HL-60 (cell line): ENCODE data around the gene TIMP3.

Experiments
- DNase-seq, 2 experiments: peaks; one replicate each; pipeline ENCODE4 v3.0.0-alpha.2; 2010 to 2020; ENCODE audit warnings: low read depth in 1 of 2, low spot score in 1 of 2
- H3K27ac ChIP-seq: fragments of 250-450 bp; sonication (Bioruptor Pico); replicated peaks from 2 replicates; pipeline ENCODE4 v1.5.1; 2020; ENCODE audit warnings: mild to moderate bottlenecking, moderate library complexity
- H3K27me3 ChIP-seq: fragments of 250-450 bp; sonication (Bioruptor Pico); 2 replicates; pipeline ENCODE4 v1.5.1; 2021; ENCODE audit warnings: mild to moderate bottlenecking, moderate library complexity; ENCODE audit not compliant: insufficient read depth, poor library complexity, severe bottlenecking
- H3K4me3 ChIP-seq: replicated peaks from 2 replicates; pipeline ENCODE4 v1.5.1; 2011; ENCODE audit warnings: mild to moderate bottlenecking, control low read depth, low read length; ENCODE audit not compliant: insufficient read depth
- CTCF ChIP-seq: IDR thresholded peaks from one replicate; pipeline ENCODE4 v1.5.1; 2011; ENCODE audit warnings: low read length, control low read depth, inconsistent platforms; ENCODE audit not compliant: insufficient read depth
- GABPA ChIP-seq: IDR thresholded peaks from 2 replicates; pipeline ENCODE4 v1.6.1; 2012; ENCODE audit warnings: low read depth
- POLR2AphosphoS5 ChIP-seq: IDR thresholded peaks from 2 replicates; pipeline ENCODE4 v1.6.1; 2012; ENCODE audit warnings: low read depth
- REST ChIP-seq: IDR thresholded peaks from 2 replicates; pipeline ENCODE4 v1.6.1; 2012; ENCODE audit warnings: low read depth; ENCODE audit not compliant: insufficient replicate concordance
- SPI1 ChIP-seq: IDR thresholded peaks from 2 replicates; pipeline ENCODE4 v1.6.1; 2012; ENCODE audit warnings: low read depth, mild to moderate bottlenecking, borderline replicate concordance

Gene TIMP3

DNA sequence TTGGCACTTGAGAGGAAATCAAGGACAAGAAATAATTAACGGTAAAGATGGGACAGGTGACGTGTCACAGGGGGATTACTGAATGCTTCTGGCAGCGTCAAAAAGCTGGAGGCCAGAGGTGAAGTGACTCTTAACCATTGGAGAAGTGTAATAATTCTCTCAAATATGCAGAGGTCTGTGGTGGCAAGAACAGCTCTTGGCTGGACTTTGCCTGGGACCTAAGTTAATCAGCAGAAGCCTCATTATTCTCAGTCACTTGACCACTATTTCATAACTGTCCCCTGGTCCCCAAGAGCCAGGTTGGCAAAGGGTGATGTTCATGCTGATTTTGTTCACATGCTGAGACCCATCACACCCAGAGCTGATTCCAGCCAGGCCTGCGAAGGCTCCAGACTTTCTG is 72.9 kb downstream of the TIMP3 start:
- no peak for DNase-seq
- Histone ChIP-seq H3K4me3 (no peak overlapping the region), H3K27me3 (no peaks in the 10 kb centered on the region), H3K27ac (no peak overlapping the region)
- TF ChIP-seq SPI1 (no peak), GABPA (no peak), CTCF (no peak), REST (no peak), POLR2AphosphoS5 (no peak)

GRCh38 chr22:32874976-32875375 is 73.5 kb downstream of the TIMP3 start:
- Histone ChIP-seq H3K27me3 (no peaks in the 10 kb centered on the region), H3K4me3 (no peak overlapping the region), H3K27ac (no peak overlapping the region)
- DNase-seq: no peak
- no peak for TF ChIP-seq REST
- TF ChIP-seq SPI1: no peak
- TF ChIP-seq CTCF: no peak
- no peak for TF ChIP-seq GABPA
- TF ChIP-seq POLR2AphosphoS5: no peak

GRCh38 chr22:32876516-32876915 is 75.0 kb downstream of the TIMP3 start:
- no peak overlapping the region for H3K27ac ChIP-seq
- DNase-seq: no peak

More at GRCh38 chr22:32876516-32876915, 75.0 kb downstream of the TIMP3 start:
- Histone ChIP-seq H3K27me3 (no peaks in the 10 kb centered on the region), H3K4me3 (no peak overlapping the region)
- no peak for TF ChIP-seq GABPA
- TF ChIP-seq REST: no peak
- no peak for TF ChIP-seq CTCF
